HG02798 (cell line): ENCODE results near the gene ASTN1.
"Not testable (repeated sequence)": the region's sequence is repeated elsewhere in the genome, so short reads cannot be mapped to it uniquely, and the experiment has no call there.

ENCODE experiments used
- ATAC-seq: cut with Tn5 transposase; IDR thresholded peaks from one replicate; pipeline ENCODE4 v1.9.1; 2021; ENCODE audit warnings: mild to moderate bottlenecking; ENCODE audit not compliant: unreplicated experiment, poor library complexity

Gene ASTN1

GRCh38 chr1:177116941-177117340 lies 47.6 kb downstream of the ASTN1 start:
- ATAC-seq, result no peak

- ATAC-seq, result no peak
Measured at GRCh38 chr1:177106614-177107365, 57.7 kb downstream of the ASTN1 start.

- no peak for ATAC-seq
Measured at GRCh38 chr1:177106196-177106595, 58.3 kb downstream of the ASTN1 start.

GRCh38 chr1:177103005-177103852 lies 61.3 kb downstream of the ASTN1 start:
- ATAC-seq, result no peak

GRCh38 chr1:177092001-177092400 lies 72.5 kb downstream of the ASTN1 start:
- no peak for ATAC-seq

GRCh38 chr1:177091040-177091439 lies 73.5 kb downstream of the ASTN1 start:
- no peak for ATAC-seq

GRCh38 chr1:177088966-177089365 lies 75.5 kb downstream of the ASTN1 start:
- no peak for ATAC-seq

- no peak for ATAC-seq
Measured at GRCh38 chr1:177082855-177083693, 81.4 kb downstream of the ASTN1 start.

- no peak for ATAC-seq
Measured at GRCh38 chr1:177080564-177080963, 83.9 kb downstream of the ASTN1 start.

GRCh38 chr1:177077734-177078499 lies 86.6 kb downstream of the ASTN1 start:
- ATAC-seq, result no peak

- ATAC-seq, result no peak
Measured at GRCh38 chr1:177077006-177077405, 87.5 kb downstream of the ASTN1 start.

GRCh38 chr1:177074811-177075210 lies 89.7 kb downstream of the ASTN1 start:
- ATAC-seq, result not testable (repeated sequence)

GRCh38 chr1:177069490-177069889 lies 95.0 kb downstream of the ASTN1 start:
- no peak for ATAC-seq

GRCh38 chr1:177067752-177068410 lies 96.6 kb downstream of the ASTN1 start:
- no peak for ATAC-seq

GRCh38 chr1:177065430-177065829 lies 99.1 kb downstream of the ASTN1 start:
- no peak for ATAC-seq

- no peak for ATAC-seq
Measured at GRCh38 chr1:177063648-177064047, 100.9 kb downstream of the ASTN1 start.

GRCh38 chr1:177054542-177054941 lies 110.0 kb downstream of the ASTN1 start:
- ATAC-seq, result no peak

- ATAC-seq, result no peak
Measured at GRCh38 chr1:177053648-177054047, 110.9 kb downstream of the ASTN1 start.

GRCh38 chr1:177048314-177049069 lies 116.0 kb downstream of the ASTN1 start:
- ATAC-seq, result no peak
